Neural cell (in vitro differentiated cells): ENCODE measurements around the gene GMIP. TPM values are rescaled to one million over a fixed set of nuclear protein-coding genes. Genes with fewer than 3 reads are reported as not detected.
"Not testable (repeated sequence)": the region's sequence is repeated elsewhere in the genome, so short reads cannot be mapped to it uniquely, and the experiment has no call there.

Source experiments
- H2AFZ ChIP-seq: fragments of 200-600, 300-800 bp; sonication (generic), shearing (Covaris generic); 2 replicates; pipeline ENCODE4 v1.6.0; 2014; ENCODE audit warnings: low read depth, mild to moderate bottlenecking, antibody characterized with exemption, low read length, moderate library complexity
- H3F3A ChIP-seq: fragments of 200-600 bp; shearing (Covaris generic); 2 replicates; pipeline ENCODE4 v1.6.1; 2016; ENCODE audit warnings: mild to moderate bottlenecking, moderate library complexity, mixed read lengths, antibody characterized with exemption, low read length; ENCODE audit not compliant: insufficient read depth, poor library complexity, severe bottlenecking
- H3K27ac ChIP-seq: fragments of 200-600, 300-800 bp; sonication (generic), shearing (Covaris generic); 2 replicates; pipeline ENCODE4 v1.5.1; 2014; ENCODE audit warnings: mild to moderate bottlenecking, low read length, moderate library complexity
- H3K27me3 ChIP-seq: fragments of 300-800, 200-600 bp; sonication (generic), shearing (Covaris generic); 2 replicates; pipeline ENCODE4 v1.6.0; 2014; ENCODE audit warnings: mild to moderate bottlenecking, low read depth, low read length, moderate library complexity; ENCODE audit not compliant: insufficient read depth
- H3K36me3 ChIP-seq: fragments of 300-800, 200-600 bp; sonication (generic), shearing (Covaris generic); 2 replicates; pipeline ENCODE4 v1.5.1; 2014; ENCODE audit warnings: mild to moderate bottlenecking, antibody characterized with exemption, low read length, moderate library complexity; ENCODE audit not compliant: insufficient read depth
- H3K4me2 ChIP-seq: fragments of 300-800, 200-600 bp; sonication (generic), shearing (Covaris generic); 2 replicates; pipeline ENCODE4 v1.6.0; 2014; ENCODE audit warnings: mild to moderate bottlenecking, low read length
- H3K4me3 ChIP-seq: fragments of 300-800, 200-600 bp; sonication (generic), shearing (Covaris generic); 2 replicates; pipeline ENCODE4 v1.5.1; 2014; ENCODE audit warnings: mild to moderate bottlenecking, low read length, moderate library complexity
- H3K79me2 ChIP-seq: fragments of 200-600 bp; shearing (Covaris generic); replicated peaks from 2 replicates; pipeline ENCODE4 v1.6.0; 2014; ENCODE audit warnings: mild to moderate bottlenecking, low read length, moderate library complexity; ENCODE audit not compliant: insufficient read depth
- H3K9ac ChIP-seq: fragments of 300-800, 200-600 bp; sonication (generic), shearing (Covaris generic); 2 replicates; pipeline ENCODE4 v1.6.1; 2016; ENCODE audit warnings: mild to moderate bottlenecking, low read length, mixed read lengths
- H3K9me2 ChIP-seq: fragments of 200-600 bp; shearing (Covaris generic); 2 replicates; pipeline ENCODE4 v1.6.1; 2016; ENCODE audit warnings: mild to moderate bottlenecking, low read length, mixed read lengths; ENCODE audit not compliant: insufficient read depth
- H3K9me3 ChIP-seq: fragments of 200-600, 300-800 bp; sonication (generic), shearing (Covaris generic); 2 replicates; pipeline ENCODE4 v1.6.1; 2016; ENCODE audit warnings: mild to moderate bottlenecking, mixed run types, low read length, moderate library complexity, mixed read lengths
- H4K20me1 ChIP-seq: fragments of 200-600 bp; shearing (Covaris generic); 2 replicates; pipeline ENCODE4 v1.6.1; 2016; ENCODE audit warnings: mild to moderate bottlenecking, mixed run types; ENCODE audit not compliant: insufficient read depth
- CTCF ChIP-seq: fragments of 450-650 bp; IDR thresholded peaks from 2 replicates; pipeline ENCODE4 v1.5.1; 2014; ENCODE audit warnings: antibody characterized with exemption, mild to moderate bottlenecking, moderate library complexity; ENCODE audit not compliant: poor library complexity, severe bottlenecking
- EP300 ChIP-seq: fragments of 450-650 bp; conservative IDR thresholded peaks from 2 replicates; pipeline ENCODE4 v1.6.1; 2014; ENCODE audit warnings: antibody characterized with exemption, mild to moderate bottlenecking, moderate library complexity; ENCODE audit not compliant: poor library complexity, severe bottlenecking
- EZH2 ChIP-seq: fragments of 200-600, 300-800 bp; shearing (Covaris generic), sonication (generic); IDR thresholded peaks from 2 replicates; pipeline ENCODE4 v1.6.1; 2014; ENCODE audit warnings: antibody characterized with exemption, low read length, borderline replicate concordance, mild to moderate bottlenecking; ENCODE audit not compliant: insufficient read depth, poor library complexity, severe bottlenecking
- MXI1 ChIP-seq: fragments of 450-650 bp; conservative IDR thresholded peaks from 2 replicates; pipeline ENCODE4 v1.6.1; 2014; ENCODE audit warnings: antibody characterized with exemption, mild to moderate bottlenecking; ENCODE audit not compliant: poor library complexity, severe bottlenecking
- POLR2AphosphoS5 ChIP-seq: IDR thresholded peaks from 2 replicates; pipeline ENCODE4 v1.6.1; 2012
- RAD21 ChIP-seq: fragments of 450-650 bp; conservative IDR thresholded peaks from 2 replicates; pipeline ENCODE4 v1.6.1; 2014; ENCODE audit warnings: antibody characterized with exemption, mild to moderate bottlenecking, moderate library complexity
- REST ChIP-seq: IDR thresholded peaks from 2 replicates; pipeline ENCODE4 v1.6.1; 2012; ENCODE audit warnings: borderline replicate concordance
- SMC3 ChIP-seq: fragments of 450-650 bp; conservative IDR thresholded peaks from 2 replicates; pipeline ENCODE4 v1.6.1; 2014; ENCODE audit warnings: antibody characterized with exemption, mild to moderate bottlenecking, moderate library complexity; ENCODE audit not compliant: poor library complexity
- TAF1 ChIP-seq: IDR thresholded peaks from 2 replicates; pipeline ENCODE4 v1.6.1; 2012; ENCODE audit warnings: low read depth
- polyA plus RNA-seq: library from polyadenylated mRNA; depleted of rRNA; stranded (reverse); fragments of >200 nt; gene quantifications from 2 replicates; pipeline ENCODE4 v1.2.3, GENCODE V29; 2014

GMIP gene
- polyA plus RNA-seq, 1 donor from 2014 or later: 18.4 TPM

GRCh38 chr19:19610376-19611202, 32.9 kb downstream of the GMIP start:
- no peak for TF ChIP-seq CTCF
- TF ChIP-seq EZH2: no peak
- no peak for TF ChIP-seq MXI1
- no peak for TF ChIP-seq POLR2AphosphoS5
- TF ChIP-seq REST: no peak
- TF ChIP-seq EP300: no peak
- TF ChIP-seq RAD21: no peak
- TF ChIP-seq TAF1: no peak
- no peak for TF ChIP-seq SMC3
- H4K20me1 ChIP-seq: no peaks in the 10 kb centered on the region

GRCh38 chr19:19606686-19607085, 36.8 kb downstream of the GMIP start:
- not testable (repeated sequence) for H4K20me1 ChIP-seq, H3K9me2 ChIP-seq, H3K4me2 ChIP-seq, H3K27ac ChIP-seq, H2AFZ ChIP-seq, H3K36me3 ChIP-seq, H3K9ac ChIP-seq, H3K4me3 ChIP-seq, H3K79me2 ChIP-seq, H3K27me3 ChIP-seq, H3F3A ChIP-seq, H3K9me3 ChIP-seq

More at GRCh38 chr19:19610376-19611202, 32.9 kb downstream of the GMIP start:
- Histone ChIP-seq H3K9me3 (no peaks in the 10 kb centered on the region), H3K27me3 (no peaks in the 10 kb centered on the region), H3K79me2 (no peaks in the 10 kb centered on the region), H3K4me3 (no peak overlapping the region), H2AFZ (no peak overlapping the region), H3K36me3 (no peaks in the 10 kb centered on the region), H3K4me2 (no peak overlapping the region), H3K27ac (no peak overlapping the region), H3K9me2 (no peaks in the 10 kb centered on the region), H3F3A (no peaks in the 10 kb centered on the region), H3K9ac (no peak overlapping the region)
